DND-41 (cell line): ENCODE results near the gene NDUFA3.

ENCODE experiments used
- CTCF ChIP-seq: IDR thresholded peaks from 2 replicates; pipeline ENCODE4 v1.5.1; 2012; ENCODE audit warnings: borderline replicate concordance, low read length, moderate library complexity, mild to moderate bottlenecking; ENCODE audit not compliant: poor library complexity, severe bottlenecking; ENCODE audit errors: extremely low read depth
- EZH2 ChIP-seq: IDR thresholded peaks from 3 replicates; pipeline ENCODE4 v1.6.1; 2012; ENCODE audit warnings: borderline replicate concordance, low read depth, mild to moderate bottlenecking, moderate library complexity, low read length, inconsistent platforms; ENCODE audit not compliant: severe bottlenecking

DNA sequence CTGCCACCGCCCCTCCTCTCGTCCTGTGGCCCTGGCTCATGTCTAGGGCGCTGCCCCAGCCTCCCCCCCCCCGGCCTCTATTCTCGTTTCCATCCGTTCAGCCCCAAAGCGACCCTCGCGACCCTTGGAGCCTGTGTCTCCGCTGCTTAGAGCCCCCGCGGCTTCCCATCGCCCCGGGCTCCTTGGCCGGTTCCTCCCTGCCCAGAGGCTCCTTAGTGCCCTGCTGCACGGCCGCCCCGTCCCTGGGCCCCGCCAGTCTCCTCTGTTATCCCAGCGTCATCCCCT, 25.7 kb downstream of the NDUFA3 start:
- TF ChIP-seq CTCF (no peak), EZH2 (no peak)
